ENCODE results near the gene EN1. TPM values are rescaled to one million over a fixed set of nuclear protein-coding genes. Genes with fewer than 3 reads are reported as not detected.

EN1 gene
- total and polyA plus RNA-seq, 2 of the 13 experiments (the other 11 are each of a cell fraction or from before 2014, with no cell fraction given): not detected

- TF ChIP-seq KDM3A (CRISPR knock-in tag; IDR thresholded peaks at IDR 0.05; ENCODE audit: low read depth) (peak; percentile 82; the same call in 1 of the 2 replicates), RCOR2 (CRISPR knock-in tag; IDR thresholded peaks at IDR 0.05) (no peak), NFYB (CRISPR knock-in tag; IDR thresholded peaks at IDR 0.05) (no peak), NRL (CRISPR knock-in tag; IDR thresholded peaks at IDR 0.05; ENCODE audit: borderline replicate concordance) (peak; percentile 66; the same call in 1 of the 2 replicates), ZNF441 (CRISPR knock-in tag; IDR thresholded peaks at IDR 0.05; ENCODE audit: borderline replicate concordance) (no peak), ZNF746 (CRISPR knock-in tag; IDR thresholded peaks at IDR 0.05) (no peak), TOPORS (CRISPR knock-in tag; IDR thresholded peaks at IDR 0.05) (no peak), ZNF138 (CRISPR knock-in tag; IDR thresholded peaks at IDR 0.05; ENCODE audit: low read depth) (no peak), IRF1 (CRISPR knock-in tag; IDR thresholded peaks at IDR 0.05; ENCODE audit: low read depth) (no peak), ZNF557 (CRISPR knock-in tag; IDR thresholded peaks at IDR 0.05) (no peak), POLR2AphosphoS2 (IDR thresholded peaks at IDR 0.05; ENCODE audit: low read depth, low read length) (no peak), SP2 (CRISPR knock-in tag; IDR thresholded peaks at IDR 0.05) (no peak), ZNF276 (CRISPR knock-in tag; IDR thresholded peaks at IDR 0.05; ENCODE audit: low read depth) (no peak), CTCF (CRISPR knock-in tag; IDR thresholded peaks at IDR 0.05) (peak; percentile 98), HMG20B (CRISPR knock-in tag; conservative IDR thresholded peaks at IDR 0.05) (no peak), ZNF710 (CRISPR knock-in tag; IDR thresholded peaks at IDR 0.05; ENCODE audit: borderline replicate concordance) (0 out of 2 replicates have a peak, but pooled peaks have one; percentile 43), ZNF549 (CRISPR knock-in tag; IDR thresholded peaks at IDR 0.05) (no peak), ZNF530 (CRISPR knock-in tag; IDR thresholded peaks at IDR 0.05; ENCODE audit: low read depth) (no peak), JUND (CRISPR knock-in tag; IDR thresholded peaks at IDR 0.05) (no peak), SRF (IDR thresholded peaks at IDR 0.05; ENCODE audit: low read depth, low read length) (no peak), SP4 (CRISPR knock-in tag; IDR thresholded peaks at IDR 0.05) (no peak), ZFP36 (IDR thresholded peaks at IDR 0.05; ENCODE audit: borderline replicate concordance, low read depth, low read length, partially characterized antibody) (peak; percentile 59), ZNF556 (CRISPR knock-in tag; IDR thresholded peaks at IDR 0.05; ENCODE audit: borderline replicate concordance) (no peak)
Measured at GRCh38 chr2:118855451-118856279, 8.2 kb upstream of the EN1 start (continued).
